ENCODE measurements around the gene KAT7.

DNA sequence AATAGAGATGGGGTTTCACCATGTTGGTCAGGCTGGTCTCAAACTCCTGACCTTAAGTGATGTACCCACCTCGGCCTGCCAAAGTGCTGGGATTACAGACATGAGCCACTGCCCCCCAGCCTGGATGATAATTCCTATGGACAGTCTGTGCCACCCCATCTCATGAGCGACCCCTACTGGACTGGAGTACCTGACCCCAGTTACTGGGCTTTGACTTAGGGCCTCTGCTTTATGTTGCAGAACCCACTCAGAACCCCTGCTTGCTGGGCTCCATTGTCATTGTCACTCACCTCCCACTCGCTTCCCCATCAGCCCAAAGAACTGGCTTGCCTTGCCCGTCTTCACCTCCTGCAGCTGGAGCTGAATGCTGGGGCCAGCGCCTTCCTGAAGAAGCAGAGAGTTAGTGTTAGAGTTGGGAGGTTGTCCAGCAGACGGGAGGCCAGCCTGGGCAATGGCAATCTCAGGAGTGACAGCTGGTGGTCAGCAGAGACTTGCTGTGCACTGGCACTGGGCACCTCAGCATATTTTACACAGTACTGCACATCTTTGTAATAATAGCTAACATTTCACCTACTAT is 55.4 kb downstream of the KAT7 start:
- TF ChIP-seq EZH2phosphoT487 (IDR thresholded peaks at IDR 0.05; ENCODE audit: insufficient read depth, low read depth) (no peak), EZH2 (IDR thresholded peaks at IDR 0.05; ENCODE audit: insufficient read depth, poor library complexity, severe bottlenecking) (no peak)
